HG03442 (cell line): ENCODE data around the gene ZCCHC14.

Experiments
- ATAC-seq: cut with Tn5 transposase; IDR thresholded peaks from one replicate; pipeline ENCODE4 v1.9.1; 2021; ENCODE audit warnings: mild to moderate bottlenecking, moderate library complexity; ENCODE audit not compliant: unreplicated experiment

Gene ZCCHC14

DNA sequence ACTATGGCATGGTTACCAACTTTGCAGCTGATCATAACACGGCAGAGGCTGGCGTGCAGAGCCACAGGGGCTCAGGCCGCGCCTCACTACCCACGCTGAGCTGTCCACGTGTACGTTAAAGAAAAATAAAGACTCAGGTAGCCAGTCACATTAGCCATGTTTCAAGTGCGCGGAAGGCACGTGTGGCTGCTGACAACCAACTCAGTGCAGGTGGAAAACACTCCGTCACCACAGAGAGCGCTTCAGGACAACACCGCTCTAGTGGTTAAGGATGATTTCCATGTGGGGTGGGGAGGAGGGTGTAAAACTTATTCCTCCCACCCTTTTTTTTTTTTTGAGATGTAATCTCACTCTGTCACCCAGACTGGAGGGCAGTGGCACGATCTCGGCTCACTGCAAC is 33.8 kb downstream of the ZCCHC14 start:
- no peak for ATAC-seq

- ATAC-seq: no peak
These were observed 34.4 kb downstream of the ZCCHC14 start for GRCh38 chr16:87458424-87458915.

- ATAC-seq: no peak
These were observed 35.0 kb downstream of the ZCCHC14 start for GRCh38 chr16:87457709-87458423.

DNA sequence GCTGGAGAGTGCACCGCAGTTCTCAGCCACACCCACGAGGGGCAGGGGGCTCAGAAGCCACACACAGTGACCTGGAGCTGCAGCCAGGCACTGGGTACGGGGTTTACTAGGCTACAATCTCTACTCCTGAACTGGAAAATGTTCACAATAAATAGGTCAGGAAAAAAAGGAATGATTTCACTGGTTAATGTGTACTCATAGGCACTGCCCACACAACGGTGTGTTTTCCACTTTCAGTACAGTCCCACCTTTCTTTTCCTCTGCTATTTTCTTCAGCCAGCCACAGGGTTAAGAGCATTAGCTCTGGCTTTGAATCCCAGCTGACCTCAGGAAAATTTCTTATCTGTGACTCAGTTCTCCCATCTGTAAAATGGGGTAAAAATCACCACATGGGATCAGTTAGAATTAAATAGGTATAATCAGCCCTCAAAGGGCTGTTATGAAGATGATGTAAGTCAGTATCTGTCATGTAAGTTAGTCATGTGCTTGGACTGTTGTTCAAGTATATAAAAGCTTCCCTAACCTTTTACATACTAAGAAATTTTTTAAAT is 35.7 kb downstream of the ZCCHC14 start:
- ATAC-seq: no peak

- ATAC-seq: no peak
These were observed 38.4 kb downstream of the ZCCHC14 start for GRCh38 chr16:87454391-87454790.

- ATAC-seq: no peak
These were observed 39.5 kb downstream of the ZCCHC14 start for GRCh38 chr16:87453326-87453725.

DNA sequence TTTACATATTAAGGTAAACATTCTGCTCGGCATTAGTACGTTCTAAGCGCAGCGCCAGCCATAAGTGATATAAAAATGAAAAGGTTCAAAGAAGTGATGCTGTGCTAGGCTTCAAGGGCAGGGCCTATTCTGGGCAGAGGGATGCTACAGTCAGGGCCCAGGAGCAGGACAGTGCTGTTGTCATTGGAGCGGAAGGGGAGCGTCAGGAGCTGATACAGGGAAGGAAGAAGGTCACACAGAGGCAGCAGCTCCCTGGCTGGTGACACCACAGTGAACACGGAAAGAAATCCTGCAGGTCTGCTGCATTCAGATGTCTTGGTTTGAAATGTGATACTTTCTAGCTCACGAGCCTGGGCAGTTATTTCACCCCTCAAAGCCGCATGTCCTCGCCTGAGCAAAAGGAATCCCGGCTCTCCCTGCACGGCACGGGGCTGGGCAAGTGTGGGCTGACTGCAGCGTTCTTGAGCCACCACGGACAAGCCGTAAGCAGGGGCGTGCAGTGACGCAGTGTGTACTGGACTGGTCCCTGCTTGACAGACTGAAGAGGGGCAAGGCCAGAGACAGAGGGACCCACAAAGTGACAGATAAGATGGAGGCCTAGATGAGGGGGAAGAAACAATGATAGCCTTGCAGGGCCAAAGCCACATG is 41.1 kb downstream of the ZCCHC14 start:
- ATAC-seq: no peak

DNA sequence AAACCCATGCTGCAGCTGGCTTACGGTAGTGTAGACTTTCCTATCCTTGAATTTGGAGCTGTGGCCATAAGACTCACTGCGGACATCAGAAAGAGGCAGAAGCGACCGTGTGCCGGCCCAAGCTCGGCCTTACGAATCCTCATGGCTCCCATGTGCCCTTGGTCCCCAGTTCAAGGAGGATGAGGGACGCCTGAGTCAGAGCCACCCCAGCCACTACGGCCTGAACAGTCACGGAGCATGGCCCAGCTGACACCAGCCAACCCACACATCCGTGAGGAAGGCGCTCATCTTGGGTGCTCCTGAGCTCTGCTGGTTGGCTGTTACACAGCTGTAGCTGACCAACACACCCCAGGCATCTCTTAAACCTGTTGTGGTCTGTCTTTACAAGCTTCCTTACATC is 44.0 kb downstream of the ZCCHC14 start:
- ATAC-seq: no peak

- ATAC-seq: no peak
These were observed 45.5 kb downstream of the ZCCHC14 start for GRCh38 chr16:87447323-87447722.

DNA sequence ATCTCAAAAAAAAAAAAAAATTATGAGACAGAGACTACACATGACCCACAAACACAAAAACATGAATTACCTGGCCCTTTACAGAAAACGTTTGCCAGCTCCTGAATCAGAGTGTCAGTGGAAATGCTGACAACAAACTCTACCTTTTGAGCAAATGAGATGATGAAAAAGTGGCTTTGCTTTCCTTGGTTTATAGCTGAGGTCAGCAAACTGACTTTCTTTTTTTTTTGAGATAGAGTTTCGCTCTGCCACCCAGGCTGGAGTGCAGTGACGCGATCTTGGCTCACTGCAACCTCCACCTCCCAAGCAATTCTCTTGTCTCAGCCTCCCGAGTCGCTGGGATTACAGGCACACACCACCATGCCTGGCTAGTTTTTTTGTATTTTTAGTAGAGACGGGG is 46.3 kb downstream of the ZCCHC14 start:
- ATAC-seq: no peak

GRCh38 chr16:87445486-87445885 is 47.3 kb downstream of the ZCCHC14 start:
- no peak for ATAC-seq

GRCh38 chr16:87443964-87444363 is 48.9 kb downstream of the ZCCHC14 start:
- no peak for ATAC-seq

DNA sequence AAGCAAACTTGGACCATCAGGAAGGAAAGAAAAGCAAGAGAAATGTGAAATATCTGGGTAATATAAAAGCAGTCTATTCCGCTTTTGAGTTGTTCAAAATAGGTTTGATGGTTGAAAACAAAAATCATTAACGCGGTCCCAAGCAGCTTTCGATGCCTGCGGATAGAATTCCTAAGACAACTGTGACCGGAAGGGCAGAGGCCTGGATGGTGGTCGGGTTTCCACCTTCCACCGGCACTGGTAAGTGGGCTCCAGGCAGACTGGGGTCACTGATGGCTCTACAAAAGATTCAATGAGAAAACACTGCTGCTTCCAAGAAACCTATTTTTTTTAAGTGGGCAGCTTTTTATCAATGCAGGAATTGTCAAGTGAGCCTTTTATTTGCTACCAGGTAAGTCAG is 49.8 kb downstream of the ZCCHC14 start:
- ATAC-seq: no peak

DNA sequence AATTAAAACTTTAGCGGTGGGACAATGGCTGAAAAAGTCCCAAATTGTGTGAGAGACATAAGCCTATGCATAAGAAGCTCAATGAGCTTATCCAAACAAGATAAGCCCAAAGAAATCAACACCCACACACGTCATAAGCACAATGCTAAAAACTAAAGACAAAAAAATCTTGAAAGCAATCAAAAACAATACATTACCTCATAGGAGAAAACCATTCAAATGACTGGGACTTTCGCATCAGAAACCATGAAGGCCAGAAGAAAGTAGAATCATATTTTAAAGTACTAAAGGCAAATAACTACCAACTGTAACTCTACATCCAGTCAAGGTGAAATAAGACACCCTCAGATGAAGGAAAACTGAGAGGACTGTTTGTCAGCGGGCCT is 50.2 kb downstream of the ZCCHC14 start:
- ATAC-seq: no peak

DNA sequence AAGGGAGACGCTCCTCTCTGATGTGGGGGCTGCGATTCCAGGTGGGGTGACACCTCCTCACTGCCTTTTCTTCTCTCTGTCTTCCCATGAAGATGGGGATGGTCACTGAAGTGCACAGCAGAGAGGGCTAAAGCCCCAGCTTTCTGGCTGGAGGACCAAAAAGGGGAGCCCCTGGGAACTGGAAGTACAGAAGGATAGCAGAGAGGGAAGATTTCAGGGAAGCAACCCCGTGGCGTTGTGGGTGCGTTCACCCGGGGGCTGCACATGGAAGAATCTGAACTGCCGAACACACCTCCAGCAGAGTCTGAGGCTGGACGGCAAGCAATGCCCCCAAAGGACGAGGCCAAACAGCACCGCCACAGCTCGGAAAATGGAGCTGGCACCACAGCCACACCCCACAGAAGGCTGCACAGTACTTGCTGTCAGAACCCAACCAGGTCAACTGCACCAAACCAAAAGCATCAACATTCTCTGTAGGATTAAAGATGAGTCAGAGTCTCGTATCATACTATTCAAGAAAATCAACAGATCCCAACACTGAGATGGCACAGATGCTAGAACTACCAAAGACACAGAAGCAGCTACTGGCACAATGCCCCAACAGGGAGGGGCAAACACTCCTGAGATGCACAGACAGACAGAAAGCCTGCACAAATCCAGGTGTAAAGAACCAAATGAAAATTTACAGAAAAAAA is 50.8 kb downstream of the ZCCHC14 start:
- ATAC-seq: no peak

- no peak for ATAC-seq
These were observed 52.9 kb downstream of the ZCCHC14 start for GRCh38 chr16:87439926-87440325.

DNA sequence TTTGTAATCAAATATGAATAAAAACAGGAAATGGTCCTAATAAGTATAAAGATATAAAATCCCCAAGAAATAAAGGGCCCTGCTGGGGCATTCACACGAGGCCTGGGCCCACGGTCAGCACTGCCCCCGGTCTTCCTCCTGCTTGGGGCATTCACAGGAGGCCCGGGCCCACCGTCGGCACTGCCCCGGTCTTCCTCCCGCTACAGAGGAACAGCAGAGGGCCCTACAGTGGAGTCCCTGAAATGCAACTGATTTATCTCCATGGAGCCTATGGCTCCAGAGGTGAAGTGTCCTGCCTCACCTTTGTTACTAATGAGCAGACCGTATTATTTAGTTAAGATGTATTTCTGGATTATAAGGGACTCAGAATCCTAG is 54.2 kb downstream of the ZCCHC14 start:
- ATAC-seq: no peak

DNA sequence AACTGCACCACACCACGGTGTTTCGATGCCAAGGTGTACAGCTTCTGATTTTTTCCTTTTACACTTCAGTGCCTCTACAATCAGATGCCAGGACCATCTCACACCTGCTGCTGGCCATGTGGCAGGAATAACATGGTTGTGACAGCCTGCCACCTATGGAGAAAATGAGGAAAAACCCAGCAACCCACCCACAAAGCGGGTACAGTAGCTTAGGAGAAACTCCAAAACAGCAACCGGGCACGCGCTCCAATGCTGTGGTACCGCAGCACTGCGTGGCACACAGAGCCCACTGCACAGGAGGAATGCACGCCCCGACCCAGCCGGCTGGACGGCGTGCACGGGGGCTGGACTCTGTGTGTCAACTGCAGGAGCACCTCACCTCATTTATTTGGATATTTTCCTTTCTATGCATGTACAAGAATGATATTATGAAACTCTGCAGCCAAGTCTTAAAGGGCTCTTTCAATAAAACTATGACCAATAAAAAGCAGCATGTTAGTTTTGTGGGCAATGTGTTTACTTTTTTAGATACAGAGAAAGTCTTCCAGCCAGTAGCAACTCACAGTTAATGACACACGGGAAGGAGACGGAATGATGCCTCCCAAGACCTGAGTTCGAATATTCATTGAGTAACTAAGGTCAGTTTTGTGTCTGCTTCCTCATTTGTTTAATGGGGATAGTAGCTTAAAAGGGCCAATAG is 54.8 kb downstream of the ZCCHC14 start:
- ATAC-seq: no peak

DNA sequence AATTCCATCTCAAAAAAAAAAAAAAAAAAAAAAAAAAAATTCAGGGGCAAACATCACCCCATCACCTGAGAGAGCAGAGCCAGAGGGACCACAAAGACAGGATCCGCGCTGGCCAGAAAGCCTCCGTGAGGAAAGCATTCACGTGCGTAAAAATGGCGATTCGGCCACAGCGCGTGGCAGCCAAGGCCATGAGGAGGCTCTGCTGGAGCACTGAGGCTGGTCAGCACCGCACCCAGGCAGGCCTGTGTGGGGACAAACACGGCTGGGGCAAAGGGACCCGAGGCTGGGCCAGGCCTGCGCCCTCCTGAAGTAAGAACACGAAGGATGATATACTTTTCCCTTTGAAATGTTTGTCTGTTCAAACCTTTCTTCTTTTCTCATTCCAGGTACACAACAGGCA is 55.5 kb downstream of the ZCCHC14 start:
- ATAC-seq: no peak

- no peak for ATAC-seq
These were observed 56.3 kb downstream of the ZCCHC14 start for GRCh38 chr16:87436225-87437172.
